ENCODE data around the gene LRRC27.
"Not testable (repeated sequence)": the region's sequence is repeated elsewhere in the genome, so short reads cannot be mapped to it uniquely, and the experiment has no call there.

LRRC27 gene

GRCh38 chr10:132316133-132316532, 15.9 kb upstream of the LRRC27 start:
- no peak for DNase-seq

GRCh38 chr10:132317477-132317876, 14.5 kb upstream of the LRRC27 start:
- not testable (repeated sequence) for DNase-seq

- DNase-seq: no peak
Measured at GRCh38 chr10:132319853-132320653, 11.9 kb upstream of the LRRC27 start.

GRCh38 chr10:132320654-132321469, 11.1 kb upstream of the LRRC27 start:
- DNase-seq: no peak

GRCh38 chr10:132321726-132322125, 10.3 kb upstream of the LRRC27 start:
- DNase-seq: no peak

- no peak for DNase-seq
Measured at GRCh38 chr10:132322586-132323048, 9.4 kb upstream of the LRRC27 start.

- no peak for DNase-seq
Measured at GRCh38 chr10:132324186-132324585, 7.8 kb upstream of the LRRC27 start.

- DNase-seq: no peak
Measured at GRCh38 chr10:132326344-132326889, 5.6 kb upstream of the LRRC27 start.

- no peak for DNase-seq
Measured at GRCh38 chr10:132326925-132327324, 5.1 kb upstream of the LRRC27 start.

GRCh38 chr10:132328106-132328505, 3.9 kb upstream of the LRRC27 start:
- DNase-seq: no peak

GRCh38 chr10:132328738-132329137, 3.3 kb upstream of the LRRC27 start:
- DNase-seq: no peak

GRCh38 chr10:132329565-132330485, 2.2 kb upstream of the LRRC27 start:
- DNase-seq: no peak

- DNase-seq: no peak
Measured at GRCh38 chr10:132330486-132330833, 1.5 kb upstream of the LRRC27 start.

- no peak for DNase-seq
Measured at GRCh38 chr10:132332433-132332754, 401 bp downstream of the LRRC27 start.

- DNase-seq: no peak
Measured at GRCh38 chr10:132333386-132333785, 1.4 kb downstream of the LRRC27 start.

- no peak for DNase-seq
Measured at GRCh38 chr10:132334631-132335188, 2.7 kb downstream of the LRRC27 start.

GRCh38 chr10:132335189-132336063, 3.4 kb downstream of the LRRC27 start:
- DNase-seq: no peak

GRCh38 chr10:132336064-132336746, 4.2 kb downstream of the LRRC27 start:
- DNase-seq: no peak

- DNase-seq: no peak
Measured at GRCh38 chr10:132336919-132337407, 5.0 kb downstream of the LRRC27 start.

GRCh38 chr10:132337854-132338253, 5.9 kb downstream of the LRRC27 start:
- not testable (repeated sequence) for DNase-seq

- DNase-seq: no peak
Measured at GRCh38 chr10:132338876-132339275, 6.9 kb downstream of the LRRC27 start.

Measured in NCI-H345 (cell line).